ENCODE results near the gene MICAL3.

- TF ChIP-seq, protein P1, sequence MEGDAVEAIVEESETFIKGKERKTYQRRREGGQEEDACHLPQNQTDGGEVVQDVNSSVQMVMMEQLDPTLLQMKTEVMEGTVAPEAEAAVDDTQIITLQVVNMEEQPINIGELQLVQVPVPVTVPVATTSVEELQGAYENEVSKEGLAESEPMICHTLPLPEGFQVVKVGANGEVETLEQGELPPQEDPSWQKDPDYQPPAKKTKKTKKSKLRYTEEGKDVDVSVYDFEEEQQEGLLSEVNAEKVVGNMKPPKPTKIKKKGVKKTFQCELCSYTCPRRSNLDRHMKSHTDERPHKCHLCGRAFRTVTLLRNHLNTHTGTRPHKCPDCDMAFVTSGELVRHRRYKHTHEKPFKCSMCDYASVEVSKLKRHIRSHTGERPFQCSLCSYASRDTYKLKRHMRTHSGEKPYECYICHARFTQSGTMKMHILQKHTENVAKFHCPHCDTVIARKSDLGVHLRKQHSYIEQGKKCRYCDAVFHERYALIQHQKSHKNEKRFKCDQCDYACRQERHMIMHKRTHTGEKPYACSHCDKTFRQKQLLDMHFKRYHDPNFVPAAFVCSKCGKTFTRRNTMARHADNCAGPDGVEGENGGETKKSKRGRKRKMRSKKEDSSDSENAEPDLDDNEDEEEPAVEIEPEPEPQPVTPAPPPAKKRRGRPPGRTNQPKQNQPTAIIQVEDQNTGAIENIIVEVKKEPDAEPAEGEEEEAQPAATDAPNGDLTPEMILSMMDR (IDR thresholded peaks at IDR 0.05) = no peak
- no peak for TF ChIP-seq EZH2 (IDR thresholded peaks at IDR 0.05)
These were observed 9.7 kb upstream of the MICAL3 start for GRCh38 chr22:18034076-18034475.

Data from neural progenitor cell (in vitro differentiated cells).